GM12891 (cell line): ENCODE data around the gene LRRC27.

Experiments used
- PAX5 ChIP-seq: IDR thresholded peaks from 2 replicates; pipeline ENCODE4 v1.6.1; 2011; ENCODE audit warnings: low read length, moderate library complexity, mild to moderate bottlenecking; ENCODE audit not compliant: insufficient read depth, severe bottlenecking
- POLR2A ChIP-seq: IDR thresholded peaks from 2 replicates; pipeline ENCODE4 v1.6.1; 2011; ENCODE audit warnings: low read depth, low read length, control low read depth
- POLR2AphosphoS5 ChIP-seq: IDR thresholded peaks from 2 replicates; pipeline ENCODE4 v1.6.1; 2011; ENCODE audit warnings: low read depth, low read length, control low read depth
- POU2F2 ChIP-seq: IDR thresholded peaks from 2 replicates; pipeline ENCODE4 v1.6.1; 2011; ENCODE audit warnings: low read depth, mild to moderate bottlenecking, control low read depth, low read length, moderate library complexity
- SPI1 ChIP-seq: IDR thresholded peaks from 2 replicates; pipeline ENCODE4 v1.6.1; 2011; ENCODE audit warnings: low read depth, low read length, control low read depth
- TAF1 ChIP-seq: IDR thresholded peaks from 2 replicates; pipeline ENCODE4 v1.6.1; 2011; ENCODE audit warnings: low read depth, low read length, control low read depth

GRCh38 chr10:132396494-132397035 lies 64.6 kb downstream of the LRRC27 start:
- TF ChIP-seq POLR2A (no peak), TAF1 (no peak), PAX5 (no peak), POLR2AphosphoS5 (no peak), SPI1 (no peak), POU2F2 (no peak)
